ENCODE data around the gene KLHDC2. TPM values are rescaled to one million over a fixed set of nuclear protein-coding genes. Genes with fewer than 3 reads are reported as not detected.
A peak's percentile ranks its signal among the peaks of the same experiment; 100 is the strongest.
"Not testable (repeated sequence)": the region's sequence is repeated elsewhere in the genome, so short reads cannot be mapped to it uniquely, and the experiment has no call there.

The KLHDC2 gene
- total RNA-seq, 2 experiments from 2014 or later = 28.7 to 31.5 TPM

GRCh38 chr14:49792618-49793017 lies 24.7 kb downstream of the KLHDC2 start:
- peaks cover 64% of the 10 kb centered on the region for H3K36me3 Mint-ChIP-seq (ENCODE audit: low read depth)
- H3K4me3 Mint-ChIP-seq = no peak overlapping the region
- no peak for DNase-seq
- ChIA-PET POLR2A (no interaction called here), CTCF (interaction anchor here (1.0 kb wide), 1 partner anchor 133 kb away, joined by 6 read pairs; no protein-coding TSS in a partner anchor)
- no peaks in the 10 kb centered on the region for H3K27me3 Mint-ChIP-seq
- no peaks in the 10 kb centered on the region for H3K9me3 Mint-ChIP-seq
- no peak overlapping the region for H3K27ac Mint-ChIP-seq
- no peaks in the 10 kb centered on the region for H3K4me1 Mint-ChIP-seq

- peaks cover 65% of the 10 kb centered on the region for H3K36me3 Mint-ChIP-seq (ENCODE audit: low read depth)
- H3K27ac Mint-ChIP-seq = no peak overlapping the region
- CTCF ChIA-PET = no interaction called here
- no peak for DNase-seq
- no peaks in the 10 kb centered on the region for H3K27me3 Mint-ChIP-seq
- no peaks in the 10 kb centered on the region for H3K9me3 Mint-ChIP-seq
- POLR2A ChIA-PET = no interaction called here
- no peak overlapping the region for H3K4me3 Mint-ChIP-seq
- no peaks in the 10 kb centered on the region for H3K4me1 Mint-ChIP-seq
Observed at GRCh38 chr14:49796025-49796424, 28.1 kb downstream of the KLHDC2 start.

GRCh38 chr14:49808780-49809179 lies 40.8 kb downstream of the KLHDC2 start:
- CTCF ChIA-PET = interaction anchor here (0.7 to 1.1 kb wide), 2 partner anchors 44 to 176 kb away, joined by 3 read pairs; partner anchors contain the start of gene NEMF
- H3K27ac Mint-ChIP-seq = no peak overlapping the region
- peaks cover 3% of the 10 kb centered on the region for H3K4me1 Mint-ChIP-seq

GRCh38 chr14:49816118-49816517 lies 48.2 kb downstream of the KLHDC2 start:
- H3K36me3 Mint-ChIP-seq (ENCODE audit: low read depth) = peaks cover 85% of the 10 kb centered on the region
- POLR2A ChIA-PET, DNase-seq, H3K4me3 Mint-ChIP-seq, H3K4me1 Mint-ChIP-seq, H3K27ac Mint-ChIP-seq, H3K27me3 Mint-ChIP-seq: not testable (repeated sequence)
- CTCF ChIA-PET = interaction anchor here (2.0 to 2.2 kb wide), 2 partner anchors 10 to 37 kb away, joined by 5 to 7 read pairs; partner anchors contain the start of gene NEMF
- peaks cover 13% of the 10 kb centered on the region for H3K9me3 Mint-ChIP-seq

More at GRCh38 chr14:49808780-49809179, 40.8 kb downstream of the KLHDC2 start:
- POLR2A ChIA-PET = no interaction called here
- H3K27me3 Mint-ChIP-seq = no peaks in the 10 kb centered on the region
- no peaks in the 10 kb centered on the region for H3K9me3 Mint-ChIP-seq
- H3K36me3 Mint-ChIP-seq (ENCODE audit: low read depth) = peaks cover 62% of the 10 kb centered on the region
- no peak overlapping the region for H3K4me3 Mint-ChIP-seq
- no peak for DNase-seq

- ChIA-PET CTCF (interaction anchor here (1.7 kb wide), 1 partner anchor 35 kb away, joined by 5 read pairs; the partner anchor contains the start of gene NEMF), POLR2A (no interaction called here)
- Mint-ChIP-seq H3K27me3 (no peaks in the 10 kb centered on the region), H3K4me1 (no peaks in the 10 kb centered on the region), H3K36me3 (ENCODE audit: low read depth) (peaks cover 78% of the 10 kb centered on the region), H3K27ac (no peak overlapping the region), H3K9me3 (peaks cover 13% of the 10 kb centered on the region), H3K4me3 (no peak overlapping the region)
- DNase-seq = no peak
Observed at GRCh38 chr14:49816844-49817243, 48.9 kb downstream of the KLHDC2 start.

- no peak for DNase-seq
- Mint-ChIP-seq H3K9me3 (peaks cover 13% of the 10 kb centered on the region), H3K36me3 (ENCODE audit: low read depth) (peaks cover 65% of the 10 kb centered on the region), H3K27me3 (no peaks in the 10 kb centered on the region), H3K27ac (no peak overlapping the region), H3K4me3 (no peak overlapping the region), H3K4me1 (no peaks in the 10 kb centered on the region)
- ChIA-PET POLR2A (no interaction called here), CTCF (no interaction called here)
Observed at GRCh38 chr14:49820176-49820575, 52.2 kb downstream of the KLHDC2 start.

- ChIA-PET POLR2A (no interaction called here), CTCF (interaction anchor here (1.1 to 1.5 kb wide), 3 partner anchors 10 to 23 kb away, joined by 3 to 4 read pairs (median 3); no protein-coding TSS in a partner anchor)
- peak overlapping the region; percentile 9 for H3K27ac Mint-ChIP-seq
- no peak overlapping the region for H3K4me3 Mint-ChIP-seq
- H3K36me3 Mint-ChIP-seq (ENCODE audit: low read depth) = peaks cover 54% of the 10 kb centered on the region
- no peaks in the 10 kb centered on the region for H3K27me3 Mint-ChIP-seq
- no peak for DNase-seq
- peaks cover 5% of the 10 kb centered on the region for H3K4me1 Mint-ChIP-seq
- H3K9me3 Mint-ChIP-seq = no peaks in the 10 kb centered on the region
Observed at GRCh38 chr14:49828640-49829039, 60.7 kb downstream of the KLHDC2 start.

Other genes with a start within 250 kb of the KLHDC2 start
- 1,000 to 10,000 TPM in 1 of 2 experiments, 100 to 1,000 TPM in 1; 860 to 1,679 TPM for gene RPS29, start 181.8 kb upstream of the KLHDC2 start, total RNA-seq
- gene LRR1, start 169.2 kb upstream of the KLHDC2 start, total RNA-seq = 10 to 100 TPM; 45.5 to 53.2 TPM
- 100 to 1,000 TPM; 249 to 262 TPM for gene RPL36AL, start 147.5 kb upstream of the KLHDC2 start, total RNA-seq
- 10 to 100 TPM; 53.1 to 57.3 TPM for gene MGAT2, start 147.4 kb upstream of the KLHDC2 start, total RNA-seq
- gene DNAAF2, start 132.9 kb upstream of the KLHDC2 start, total RNA-seq = 1 to 10 TPM; 5.1 to 5.2 TPM
- gene POLE2, start 79.9 kb upstream of the KLHDC2 start, total RNA-seq = 10 to 100 TPM; 32.3 to 35.7 TPM
- 1 to 10 TPM; 2.4 to 2.5 TPM for gene KLHDC1, start 75.0 kb upstream of the KLHDC2 start, total RNA-seq
- 10 to 100 TPM; 76.7 to 89.1 TPM for gene NEMF, start 84.6 kb downstream of the KLHDC2 start, total RNA-seq
- gene ARF6, start 124.9 kb downstream of the KLHDC2 start, total RNA-seq = 100 to 1,000 TPM; 160 to 165 TPM